ENCODE data around the gene RNF220. TPM values are rescaled to one million over a fixed set of nuclear protein-coding genes. Genes with fewer than 3 reads are reported as not detected.
A peak's percentile ranks its signal among the peaks of the same experiment; 100 is the strongest.

The RNF220 gene
- total and polyA plus RNA-seq, 12 donors, result 41.8 to 82.5 (median 58.0) TPM

- no peak for DNase-seq
These were observed 208.9 kb downstream of the RNF220 start for GRCh38 chr1:44613941-44614340.

GRCh38 chr1:44616284-44616990 is 211.4 kb downstream of the RNF220 start:
- no peak for TF ChIP-seq CTCF (IDR thresholded peaks at IDR 0.05)
- Histone ChIP-seq H3K27ac (no peak overlapping the region), H3K27me3 (peaks cover 0 to 30% (median 4%) of the 10 kb centered on the region in 7 donors), H3K9me3 (no peaks in the 10 kb centered on the region), H3K4me1 (peaks cover 0 to 10% (median 3%) of the 10 kb centered on the region in 9 donors), H3K4me3 (peak overlapping the region in 5 of 10 donors; percentile 41 to 48 (median 43)), H3K36me3 (no peaks in the 10 kb centered on the region)
- ATAC-seq, result no peak
- intact Hi-C loops (cut with DNase I), result no loop called here
- WGBS, 2 donors, result 73 to 74% methylated on average over 4 of the region's 4 CpGs
- no peak for DNase-seq

More at GRCh38 chr1:44613941-44614340, 208.9 kb downstream of the RNF220 start:
- Histone ChIP-seq H3K27ac (no peak overlapping the region), H3K36me3 (no peaks in the 10 kb centered on the region), H3K27me3 (peaks cover 0 to 40% (median 8%) of the 10 kb centered on the region in 7 donors), H3K9me3 (no peaks in the 10 kb centered on the region), H3K4me1 (peaks cover 0 to 10% (median 3%) of the 10 kb centered on the region in 9 donors), H3K4me3 (no peak overlapping the region)
- TF ChIP-seq CTCF (IDR thresholded peaks at IDR 0.05), result no peak
- ATAC-seq, result no peak
- 87% methylated on average over 6 of the region's 6 CpGs for WGBS, 2 donors
- intact Hi-C loops (cut with DNase I), result no loop called here

- Histone ChIP-seq H3K9me3 (no peaks in the 10 kb centered on the region), H3K4me3 (peak overlapping the region in 9 of 10 donors; percentile 28 to 48 (median 42)), H3K4me1 (peaks cover 0 to 10% (median 3%) of the 10 kb centered on the region in 9 donors), H3K36me3 (no peaks in the 10 kb centered on the region), H3K27ac (no peak overlapping the region), H3K27me3 (peaks cover 0 to 30% (median 4%) of the 10 kb centered on the region in 7 donors)
- TF ChIP-seq CTCF (IDR thresholded peaks at IDR 0.05), result no peak
- 19 to 27% methylated on average over 62 to 63 of the region's 63 CpGs for WGBS, 2 donors
- DNase-seq (no peak), ATAC-seq (peak in 4 of 8 donors; percentile 35 to 75 (median 52))
- intact Hi-C loops (cut with DNase I), result no loop called here
These were observed 212.1 kb downstream of the RNF220 start for GRCh38 chr1:44616991-44617702.

- WGBS, 2 donors, result 79 to 83% methylated on average over 1 of the region's 1 CpG
- H3K27me3 ChIP-seq, result peaks cover 0 to 30% (median 4%) of the 10 kb centered on the region in 7 donors
- H3K4me1 ChIP-seq, result peaks cover 0 to 10% (median 3%) of the 10 kb centered on the region in 9 donors
- no peak overlapping the region for H3K27ac ChIP-seq
- TF ChIP-seq CTCF (IDR thresholded peaks at IDR 0.05), result no peak
- no peak for DNase-seq
- no peaks in the 10 kb centered on the region for H3K36me3 ChIP-seq
- no peak for ATAC-seq
- peak overlapping the region in 3 of 10 donors; percentile 28 to 45 (median 43) for H3K4me3 ChIP-seq
- intact Hi-C loops (cut with DNase I), result no loop called here
- no peaks in the 10 kb centered on the region for H3K9me3 ChIP-seq
These were observed 212.6 kb downstream of the RNF220 start for GRCh38 chr1:44617703-44618029.

Data from heart right ventricle (tissue), 16 donors.